Endothelial cell of umbilical vein (primary cell): ENCODE measurements around the gene FRMD6. TPM values are rescaled to one million over a fixed set of nuclear protein-coding genes. Genes with fewer than 3 reads are reported as not detected.
"Not testable (repeated sequence)": the region's sequence is repeated elsewhere in the genome, so short reads cannot be mapped to it uniquely, and the experiment has no call there.

Experiments
- BruUV-seq: library from RNA; stranded (reverse); fragments of 400-500 nt; replicated peaks from 2 replicates; lab custom pipeline; 2021; lab: Mats Ljungman, UMichigan
- CTCF ChIA-PET: fragments of 300-600, 350-600 bp; sonication (Branson Sonifier 250); formaldehyde crosslinking; loops from one replicate; lab custom pipeline; 2021; ENCODE audit warnings: antibody characterized with exemption, inconsistent platforms; lab: Charles Lee
- POLR2A ChIA-PET: fragments of 300-600, 350-600 bp; sonication (Branson Sonifier 250); formaldehyde crosslinking; loops from one replicate; lab custom pipeline; 2021; ENCODE audit warnings: antibody characterized with exemption, inconsistent platforms; lab: Charles Lee
- DNase-seq: peaks from one replicate; pipeline ENCODE4 v3.0.0-alpha.2; 2011; ENCODE audit warnings: low read depth, low spot score
- FAIRE-seq: peaks from 2 replicates; lab custom pipeline; 2011; peaks lifted over from hg19 to GRCh38; lab: Jason Lieb, UNC
- H2AFZ ChIP-seq: 2 replicates; pipeline ENCODE4 v1.6.0; 2012; ENCODE audit warnings: low read depth, low read length, control low read depth, inconsistent platforms
- H3K27ac ChIP-seq: 2 replicates; pipeline ENCODE4 v1.5.1; 2011; ENCODE audit warnings: low read depth, mild to moderate bottlenecking, control low read depth, low read length, moderate library complexity; ENCODE audit not compliant: insufficient read depth
- H3K27me3 ChIP-seq, 2 experiments: 2 replicates each; pipeline versions ENCODE4 v1.6.0 to v1.6.1; 2011; ENCODE audit warnings: low read length in 2 of 2, mixed read lengths in 1 of 2; ENCODE audit not compliant: control insufficient read depth in 2 of 2, insufficient read depth in 2 of 2
- H3K36me3 ChIP-seq, 2 experiments: 2 replicates in 1 of 2; 3 replicates in 1 of 2; pipeline ENCODE4 v1.5.1; 2011; ENCODE audit warnings: low read length in 2 of 2, mild to moderate bottlenecking in 1 of 2, moderate library complexity in 1 of 2; ENCODE audit not compliant: control insufficient read depth in 2 of 2, insufficient read depth in 2 of 2; ENCODE audit errors: extremely low read depth in 1 of 2
- H3K4me1 ChIP-seq: 3 replicates; pipeline ENCODE4 v1.5.1; 2011; ENCODE audit warnings: mild to moderate bottlenecking, low read length; ENCODE audit not compliant: control insufficient read depth, insufficient read depth; ENCODE audit errors: extremely low read depth
- H3K4me2 ChIP-seq: 2 replicates; pipeline ENCODE4 v1.6.1; 2011; ENCODE audit warnings: low read length, control low read depth, mixed read lengths; ENCODE audit not compliant: insufficient read depth
- H3K4me3 ChIP-seq, 3 experiments: fragments of 200-600 bp in 1 of 3; sonication (generic), shearing (Covaris generic) in 1 of 3; replicated peaks in 1 of 3; 2 replicates each; pipeline ENCODE4 v1.5.1; 2011 to 2016; ENCODE audit warnings: control low read depth in 3 of 3, low read length in 3 of 3, mild to moderate bottlenecking in 2 of 3, inconsistent platforms in 1 of 3, low read depth in 1 of 3, moderate library complexity in 1 of 3; ENCODE audit not compliant: insufficient read depth in 1 of 3
- H3K79me2 ChIP-seq: 2 replicates; pipeline ENCODE4 v1.6.0; 2012; ENCODE audit warnings: low read length, inconsistent platforms; ENCODE audit not compliant: control insufficient read depth, insufficient read depth
- H3K9ac ChIP-seq: replicated peaks from 2 replicates; pipeline ENCODE3; 2011; ENCODE audit warnings: low read length, control low read depth; ENCODE audit not compliant: insufficient read depth; ENCODE audit errors: extremely low read depth
- H3K9me1 ChIP-seq: replicated peaks from 3 replicates; pipeline ENCODE4 v1.6.0; 2011; ENCODE audit warnings: mild to moderate bottlenecking, low read length; ENCODE audit not compliant: control insufficient read depth, insufficient read depth; ENCODE audit errors: extremely low read depth
- H3K9me3 ChIP-seq: replicated peaks from 2 replicates; pipeline ENCODE4 v1.5.1; 2012; ENCODE audit warnings: low read length, inconsistent platforms; ENCODE audit not compliant: control insufficient read depth, insufficient read depth
- H4K20me1 ChIP-seq: replicated peaks from 2 replicates; pipeline ENCODE3; 2011; ENCODE audit warnings: mild to moderate bottlenecking, low read length; ENCODE audit not compliant: control insufficient read depth, insufficient read depth; ENCODE audit errors: extremely low read depth
- CTCF ChIP-seq, 2 donors: IDR thresholded peaks; 1 replicate in 1 of 2; 2 replicates in 1 of 2; pipeline ENCODE4 v1.5.1; 2011; ENCODE audit warnings: low read length in 2 of 2, mild to moderate bottlenecking in 2 of 2, moderate library complexity in 2 of 2, control low read depth in 1 of 2, inconsistent platforms in 1 of 2, low read depth in 1 of 2; ENCODE audit not compliant: insufficient read depth in 1 of 2; ENCODE audit errors: extremely low read depth in 1 of 2
- EZH2 ChIP-seq: IDR thresholded peaks from 2 replicates; pipeline ENCODE4 v1.6.1; 2012; ENCODE audit warnings: borderline replicate concordance, low read depth, mild to moderate bottlenecking, moderate library complexity, low read length, inconsistent platforms; ENCODE audit not compliant: severe bottlenecking
- FOS ChIP-seq: IDR thresholded peaks from 2 replicates; pipeline ENCODE4 v1.6.1; 2011; ENCODE audit warnings: mild to moderate bottlenecking, low read length, moderate library complexity, borderline replicate concordance; ENCODE audit not compliant: insufficient read depth
- GATA2 ChIP-seq: IDR thresholded peaks from 2 replicates; pipeline ENCODE4 v1.7.0; 2011; ENCODE audit warnings: low read depth, mild to moderate bottlenecking, moderate library complexity, mixed read lengths, low read length; ENCODE audit not compliant: insufficient read length, insufficient read depth
- JUN ChIP-seq: IDR thresholded peaks from 2 replicates; pipeline ENCODE4 v1.6.1; 2011; ENCODE audit warnings: borderline replicate concordance, low read depth; ENCODE audit not compliant: insufficient read length, insufficient read depth
- MYC ChIP-seq: IDR thresholded peaks from one replicate; pipeline ENCODE4 v1.6.1; 2011; ENCODE audit warnings: mild to moderate bottlenecking, low read depth, low read length
- POLR2A ChIP-seq: IDR thresholded peaks from 2 replicates; pipeline ENCODE4 v1.6.1; 2012; ENCODE audit warnings: low read depth, mild to moderate bottlenecking, control low read depth, low read length
- POLR2AphosphoS5 ChIP-seq: IDR thresholded peaks from 2 replicates; pipeline ENCODE4 v1.6.1; 2012; ENCODE audit warnings: low read depth, mild to moderate bottlenecking, control low read depth, low read length, moderate library complexity; ENCODE audit not compliant: insufficient read depth
- dilution Hi-C: fragments of 300-500 bp; cut with MboI; formaldehyde crosslinking; loops from one replicate; pipeline ENCODE4 v1.15.0; 2019; ENCODE audit warnings: low sequenced_read_pairs; ENCODE audit not compliant: extremely low pct_ligation_motif_present
- intact Hi-C: fragments of 100-400 bp; cut with micrococcal nuclease; formaldehyde crosslinking; loops from one replicate; pipeline ENCODE4 v1.10.0; 2022
- polyA plus RNA-seq, 4 experiments: library from polyadenylated mRNA; depleted of rRNA in 3 of 4; stranded (reverse) in 3 of 4; unstranded in 1 of 4; fragments of >200 nt; gene quantifications; 2 replicates each; pipeline versions ENCODE4 v1.2.1 to v1.2.3, GENCODE V29; 2011 to 2012; ENCODE audit warnings: missing spikeins in 1 of 4
- total RNA-seq: library from RNA; stranded (reverse); gene quantifications from 2 replicates; pipeline ENCODE4 v1.2.3, GENCODE V29; 2021
- TF ChIP-seq, protein P1 (sequence below): IDR thresholded peaks from 2 replicates; pipeline ENCODE4 v1.6.1; 2011; ENCODE audit not compliant: insufficient read depth, insufficient read length

The FRMD6 gene
- total and polyA plus RNA-seq, 2 donors (not counting 3 experiments of a cell fraction or from before 2014, with no cell fraction given): 69.0 to 97.1 TPM

DNA sequence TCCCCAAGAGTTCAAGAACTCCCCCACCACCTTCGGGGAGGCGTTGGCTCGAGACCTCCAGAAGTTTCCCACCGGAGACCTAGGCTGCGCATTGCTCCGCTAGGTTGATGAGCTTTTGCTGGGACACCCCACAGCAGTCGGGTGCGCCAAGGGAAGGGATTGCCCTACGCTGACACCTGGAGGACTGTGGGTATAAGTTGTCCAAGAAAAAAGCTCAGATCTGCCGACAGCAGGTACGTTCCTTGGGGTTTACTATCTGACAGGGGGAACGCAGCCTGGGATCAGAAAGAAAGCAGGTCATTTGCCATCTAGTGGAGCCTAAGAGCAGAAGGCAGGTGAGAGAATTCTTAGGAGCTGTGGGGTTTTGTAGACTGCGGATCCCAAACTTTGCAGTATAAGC is 98.8 kb downstream of the FRMD6 start:
- no peak overlapping the region for H3K27ac ChIP-seq
- no peaks in the 10 kb centered on the region for H3K27me3 ChIP-seq
- DNase-seq (no peak), FAIRE-seq (no peak)
- intact Hi-C loops: loop anchor here (1.0 kb wide), 1 partner anchor 467 kb away; no protein-coding TSS in a partner anchor
- no TSS peak for BruUV-seq
- no peaks in the 10 kb centered on the region for H3K9me1 ChIP-seq
- H3K4me2 ChIP-seq: no peak overlapping the region
- dilution Hi-C loops: no loop called here
- H3K79me2 ChIP-seq: no peaks in the 10 kb centered on the region
- no peak overlapping the region for H2AFZ ChIP-seq
- H3K9me3 ChIP-seq: no peaks in the 10 kb centered on the region
- ChIA-PET CTCF (interaction anchor here (0.7 to 1.9 kb wide), 4 partner anchors 26 to 467 kb away, joined by 3 to 16 read pairs (median 4); no protein-coding TSS in a partner anchor), POLR2A (no interaction called here)
- H4K20me1 ChIP-seq: no peaks in the 10 kb centered on the region
- no peak overlapping the region for H3K9ac ChIP-seq
- no peaks in the 10 kb centered on the region for H3K4me1 ChIP-seq
- no peaks in the 10 kb centered on the region for H3K36me3 ChIP-seq
- TF ChIP-seq, protein P1, sequence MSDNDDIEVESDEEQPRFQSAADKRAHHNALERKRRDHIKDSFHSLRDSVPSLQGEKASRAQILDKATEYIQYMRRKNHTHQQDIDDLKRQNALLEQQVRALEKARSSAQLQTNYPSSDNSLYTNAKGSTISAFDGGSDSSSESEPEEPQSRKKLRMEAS: no peak
- TF ChIP-seq POLR2A (no peak), JUN (no peak), FOS (no peak), GATA2 (no peak), EZH2 (no peak), POLR2AphosphoS5 (no peak), MYC (no peak), CTCF (IDR thresholded peaks at IDR 0.05; ENCODE audit: extremely low read depth in 1 of 2, insufficient read depth in 1 of 2, low read depth in 1 of 2, low read length in 2 of 2) (no peak)
- H3K4me3 ChIP-seq: no peak overlapping the region

- POLR2A ChIA-PET, DNase-seq, H3K4me3 ChIP-seq, H3K79me2 ChIP-seq, BruUV-seq, H3K27ac ChIP-seq, H2AFZ ChIP-seq, H3K9me1 ChIP-seq, H4K20me1 ChIP-seq, H3K4me2 ChIP-seq, FAIRE-seq, H3K9ac ChIP-seq, H3K27me3 ChIP-seq, dilution Hi-C loops, H3K9me3 ChIP-seq, H3K4me1 ChIP-seq, intact Hi-C loops, H3K36me3 ChIP-seq: not testable (repeated sequence)
- CTCF ChIA-PET: interaction anchor here (1.9 kb wide), 1 partner anchor 468 kb away, joined by 16 read pairs; no protein-coding TSS in a partner anchor
Observed at GRCh38 chr14:51751611-51752345, 100.1 kb downstream of the FRMD6 start.
